ENCODE measurements around the gene VKORC1L1.
"Not testable (repeated sequence)": the region's sequence is repeated elsewhere in the genome, so short reads cannot be mapped to it uniquely, and the experiment has no call there.

GRCh38 chr7:65866244-65866643, 6.6 kb upstream of the VKORC1L1 start:
- not testable (repeated sequence) for TF ChIP-seq CTCF (conservative IDR thresholded peaks at IDR 0.05; ENCODE audit: low read length); EZH2phosphoT487 (IDR thresholded peaks at IDR 0.05; ENCODE audit: borderline replicate concordance)
